K562 (cell line): Measurements from ENCODE around the gene USH1G. TPM values are rescaled to one million over a fixed set of nuclear protein-coding genes. Genes with fewer than 3 reads are reported as not detected.

Experiments
- ATAC-seq: fragments of 200-7000 bp; cut with Tn5 transposase; 3 replicates; pipeline ENCODE4 v1.9.1; 2020; ENCODE audit warnings: moderate library complexity
- BruUV-seq: library from RNA; stranded (reverse); fragments of 400-500 nt; replicated peaks from 2 replicates; lab custom pipeline; 2021; lab: Mats Ljungman, UMichigan
- CTCF ChIA-PET: fragments of 300-600 bp; formaldehyde crosslinking; extraction: SDS; loops from one replicate; lab custom pipeline; 2021; ENCODE audit warnings: low intra/inter-chr PET ratio; lab: Yijun Ruan, JAX
- POLR2A ChIA-PET: fragments of 300-600, 350-650 bp; sonication (Branson Sonifier 250); formaldehyde crosslinking; extraction: SDS; loops from one replicate; lab custom pipeline; 2021; ENCODE audit warnings: antibody characterized with exemption, inconsistent platforms; lab: Yijun Ruan, JAX
- DNase-seq, 4 experiments: peaks; one replicate each; pipeline versions ENCODE4 v3.0.0 to v3.0.0-alpha.2; 2011 to 2018; ENCODE audit warnings: low spot score in 3 of 4, mixed read lengths in 3 of 4; ENCODE audit errors: extremely low read depth in 1 of 4
- FAIRE-seq: peaks from 2 replicates; lab custom pipeline; 2011; peaks lifted over from hg19 to GRCh38; lab: Jason Lieb, UNC
- H2AFZ ChIP-seq: 2 replicates; pipeline ENCODE4 v1.6.0; 2011; ENCODE audit warnings: low read depth, low read length, control low read depth, inconsistent platforms
- H3K27ac ChIP-seq: fragments of 200-600 bp; 3 replicates; pipeline ENCODE4 v1.8.0; 2011; ENCODE audit warnings: low read depth, mild to moderate bottlenecking, control low read depth, inconsistent platforms, low read length, moderate library complexity, mixed read lengths; ENCODE audit errors: extremely low read depth
- H3K27me3 ChIP-seq, 2 experiments: fragments of 300-600 bp in 1 of 2; 2 replicates in 1 of 2; 3 replicates in 1 of 2; pipeline versions ENCODE4 v1.6.0 to v1.8.0; 2011; ENCODE audit warnings: inconsistent platforms in 2 of 2, low read length in 2 of 2, mild to moderate bottlenecking in 1 of 2, mixed read lengths in 1 of 2, moderate library complexity in 1 of 2; ENCODE audit not compliant: control insufficient read depth in 2 of 2, insufficient read depth in 2 of 2
- H3K36me3 ChIP-seq: fragments of 300-600 bp; 3 replicates; pipeline ENCODE4 v1.8.0; 2011; ENCODE audit warnings: mild to moderate bottlenecking, low read length, inconsistent platforms; ENCODE audit not compliant: control insufficient read depth, insufficient read depth
- H3K4me1 ChIP-seq, 2 experiments: fragments of 200-600 bp in 1 of 2; replicated peaks in 1 of 2; 2 replicates in 1 of 2; 3 replicates in 1 of 2; pipeline versions ENCODE4 v1.5.1 to v1.8.0; 2011; ENCODE audit warnings: inconsistent platforms in 2 of 2, low read length in 2 of 2, mild to moderate bottlenecking in 1 of 2, mixed read lengths in 1 of 2, moderate library complexity in 1 of 2; ENCODE audit not compliant: control insufficient read depth in 2 of 2, insufficient read depth in 2 of 2
- H3K4me2 ChIP-seq: 2 replicates; pipeline ENCODE4 v1.6.1; 2011; ENCODE audit warnings: low read length, control low read depth, inconsistent platforms, mixed read lengths; ENCODE audit not compliant: insufficient read depth
- H3K4me3 ChIP-seq: fragments of 200-600 bp; sonication (generic), shearing (Covaris generic); 2 replicates; pipeline ENCODE4 v1.5.1; 2016; ENCODE audit warnings: control low read depth, inconsistent platforms
- H3K79me2 ChIP-seq: fragments of 200-600 bp; 3 replicates; pipeline ENCODE4 v1.8.0; 2011; ENCODE audit warnings: low read length, inconsistent platforms; ENCODE audit not compliant: control insufficient read depth, insufficient read depth
- H3K9ac ChIP-seq, 2 experiments: 2 replicates each; pipeline versions ENCODE4 v1.6.0 to v1.6.1; 2011; ENCODE audit warnings: low read depth in 2 of 2, low read length in 2 of 2, control low read depth in 1 of 2, inconsistent platforms in 1 of 2, mild to moderate bottlenecking in 1 of 2, mixed read lengths in 1 of 2; ENCODE audit not compliant: insufficient read depth in 1 of 2
- H3K9me1 ChIP-seq: one replicate; pipeline ENCODE4 v1.6.0; 2011; ENCODE audit warnings: inconsistent platforms, mild to moderate bottlenecking, low read length, moderate library complexity; ENCODE audit not compliant: control insufficient read depth, insufficient read depth
- H3K9me3 ChIP-seq: replicated peaks from 2 replicates; pipeline ENCODE4 v1.5.1; 2011; ENCODE audit warnings: low read depth, low read length, inconsistent platforms; ENCODE audit not compliant: control insufficient read depth, insufficient read depth
- H4K20me1 ChIP-seq: replicated peaks from 2 replicates; pipeline ENCODE4 v1.6.1; 2011; ENCODE audit warnings: low read length, inconsistent platforms, mixed read lengths; ENCODE audit not compliant: control insufficient read depth, insufficient read depth
- HDAC1 ChIP-seq, 2 experiments: fragments of 450-650 bp; IDR thresholded peaks; 2 replicates each; pipeline ENCODE4 v1.6.1; 2016 to 2017; ENCODE audit warnings: inconsistent platforms in 1 of 2, mild to moderate bottlenecking in 1 of 2, moderate library complexity in 1 of 2
- POU5F1 ChIP-seq: fragments of 150-350 bp; IDR thresholded peaks from 2 replicates; pipeline ENCODE4 v1.6.1; 2014; ENCODE audit warnings: borderline replicate concordance, low read length, low read depth, mild to moderate bottlenecking; ENCODE audit not compliant: partially characterized antibody
- ZBTB7A ChIP-seq: IDR thresholded peaks from 2 replicates; pipeline ENCODE4 v1.6.1; 2011; ENCODE audit warnings: low read depth, mild to moderate bottlenecking, low read length, moderate library complexity, borderline replicate concordance; ENCODE audit not compliant: control insufficient read depth
- ZFP36 ChIP-seq: fragments of 150-350 bp; IDR thresholded peaks from 2 replicates; pipeline ENCODE4 v1.6.1; 2018; ENCODE audit warnings: low read length, low read depth; ENCODE audit not compliant: partially characterized antibody
- ZKSCAN1 ChIP-seq: fragments of 150-350 bp; IDR thresholded peaks from 2 replicates; pipeline ENCODE4 v1.6.1; 2016; ENCODE audit warnings: low read depth, low read length
- ZNF217 ChIP-seq: sonication (generic); formaldehyde crosslinking; IDR thresholded peaks from 2 replicates; pipeline ENCODE4 v1.8.0; 2022; ENCODE audit warnings: mild to moderate bottlenecking, missing genetic modification reagents
- WGBS: fragments of 100-300 bp; shearing (Covaris generic); methylation state at CpG from one replicate; pipeline ENCODE4 v1.1.6; 2016; ENCODE audit warnings: low coverage, mixed read lengths; ENCODE audit not compliant: insufficient coverage; ENCODE audit errors: missing lambda C conversion rate; 5-methylcytosine and 5-hydroxymethylcytosine counted together
- in situ Hi-C: fragments of 300-500 bp; cut with MboI; formaldehyde crosslinking; loops from 4 replicates; pipeline ENCODE4 v1.15.0; 2018; ENCODE audit warnings: inconsistent platforms, mixed read lengths
- intact Hi-C: fragments of 100-400 bp; cut with micrococcal nuclease; formaldehyde crosslinking; loops from 2 replicates; pipeline ENCODE4 v1.14.2; 2022
- polyA plus RNA-seq, 8 experiments: library from polyadenylated mRNA; depleted of rRNA in 4 of 8; stranded (reverse) in 5 of 8; unstranded in 3 of 8; fragments of >200 nt; fragmentation: Nextera tagmentation in 2 of 8; fragmentation: Illumina TruSeq in 1 of 8; extraction: Ambion mirVana in 2 of 8; extraction: Trizol in 1 of 8; gene quantifications; 2 replicates each; pipeline versions ENCODE4 v1.2.1 to v1.2.3, GENCODE V29; 2011 to 2014; ENCODE audit warnings: inconsistent platforms in 1 of 8, missing spikeins in 1 of 8
- total RNA-seq, 7 experiments: library from RNA; depleted of rRNA in 6 of 7; stranded (reverse); fragments of >200 nt in 6 of 7; fragmentation: Illumina TruSeq in 2 of 7; extraction: Trizol in 2 of 7; gene quantifications; 2 replicates each; pipeline versions ENCODE4 v1.2.1 to v1.2.3, GENCODE V29; 2011 to 2021; ENCODE audit warnings: low replicate concordance in 1 of 7
- TF ChIP-seq, protein P1 (sequence below): fragments of 250-450 bp; sonication (Bioruptor Pico); IDR thresholded peaks from 2 replicates; pipeline ENCODE4 v1.4.0; 2020; ENCODE audit warnings: borderline replicate concordance

The USH1G gene
- total and polyA plus RNA-seq, 9 of the 15 experiments (the other 6 are each of a cell fraction or from before 2014, with no cell fraction given): 0.22 to 1.00 (median 0.64) TPM; not detected in 2

DNA sequence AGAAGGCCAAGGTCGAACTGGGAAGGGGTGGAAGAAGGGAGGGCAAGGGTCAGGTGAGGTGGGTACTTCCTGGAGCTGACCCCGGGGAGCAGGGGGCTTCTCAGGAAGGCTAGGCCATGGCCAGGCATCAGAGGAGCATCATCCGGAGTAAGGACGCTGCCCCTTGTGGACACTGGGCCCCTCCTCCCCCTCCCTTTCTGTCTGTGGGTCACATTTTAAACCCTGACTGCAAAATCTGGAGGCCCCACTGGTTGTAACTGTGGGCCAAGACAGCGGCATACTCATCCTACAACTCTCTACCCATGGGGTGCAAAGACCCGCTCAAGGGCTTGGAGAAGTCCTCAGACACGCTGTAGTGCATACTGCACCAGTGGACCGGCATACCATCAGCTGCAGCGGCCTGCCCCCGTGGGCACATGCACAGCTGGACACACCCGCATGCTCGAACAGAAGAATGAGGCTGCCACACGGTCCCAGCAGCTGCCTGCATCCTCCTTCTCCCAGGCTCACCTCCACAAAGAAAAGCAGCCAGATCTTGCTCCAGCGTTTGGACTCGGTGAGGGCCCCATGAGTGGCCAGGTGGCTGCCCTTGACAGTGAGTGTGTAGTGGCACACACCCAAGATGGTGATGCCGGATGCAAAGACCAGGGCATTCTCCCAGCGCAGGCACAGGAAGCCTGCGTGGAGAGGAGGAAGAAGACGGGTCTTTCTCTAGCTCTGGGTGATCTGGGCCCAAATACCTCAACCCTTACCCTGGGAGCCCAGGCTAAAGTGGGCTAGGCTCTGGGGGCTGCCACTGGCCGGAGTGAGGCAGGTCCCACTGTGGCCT, 30.8 kb downstream of the USH1G start (continued):
- TF ChIP-seq POU5F1: no peak
- TF ChIP-seq ZKSCAN1: no peak
- TF ChIP-seq, protein P1, sequence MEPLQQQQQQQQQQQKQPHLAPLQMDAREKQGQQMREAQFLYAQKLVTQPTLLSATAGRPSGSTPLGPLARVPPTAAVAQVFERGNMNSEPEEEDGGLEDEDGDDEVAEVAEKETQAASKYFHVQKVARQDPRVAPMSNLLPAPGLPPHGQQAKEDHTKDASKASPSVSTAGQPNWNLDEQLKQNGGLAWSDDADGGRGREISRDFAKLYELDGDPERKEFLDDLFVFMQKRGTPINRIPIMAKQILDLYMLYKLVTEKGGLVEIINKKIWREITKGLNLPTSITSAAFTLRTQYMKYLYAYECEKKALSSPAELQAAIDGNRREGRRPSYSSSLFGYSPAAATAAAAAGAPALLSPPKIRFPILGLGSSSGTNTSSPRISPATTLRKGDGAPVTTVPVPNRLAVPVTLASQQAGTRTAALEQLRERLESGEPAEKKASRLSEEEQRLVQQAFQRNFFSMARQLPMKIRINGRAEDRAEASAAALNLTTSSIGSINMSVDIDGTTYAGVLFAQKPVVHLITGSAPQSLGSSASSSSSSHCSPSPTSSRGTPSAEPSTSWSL (CRISPR knock-in tag): no peak
- no peak for TF ChIP-seq HDAC1 (IDR thresholded peaks at IDR 0.05)
- TF ChIP-seq ZNF217: no peak

DNA sequence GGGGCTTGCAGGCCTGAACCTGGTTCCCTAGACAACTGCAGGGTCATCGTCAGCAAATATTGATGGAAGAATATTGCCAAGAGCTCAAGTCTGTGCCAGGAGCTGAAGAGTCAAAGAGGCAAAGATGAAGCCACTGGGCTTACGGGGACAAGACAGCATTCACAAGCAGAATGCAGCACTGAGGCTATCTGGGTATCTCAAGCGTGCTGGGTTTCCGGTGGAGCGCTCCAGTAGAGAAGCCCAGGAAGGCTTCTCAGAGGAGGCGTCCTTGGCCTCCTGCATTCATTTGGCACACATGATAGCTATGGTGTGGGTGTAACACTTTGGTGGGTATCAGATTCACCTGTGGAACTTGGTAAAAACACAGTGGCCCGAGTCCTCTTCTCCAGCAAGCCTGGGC, 32.5 kb downstream of the USH1G start:
- Histone ChIP-seq H3K4me3 (no peak overlapping the region), H3K9me3 (no peaks in the 10 kb centered on the region), H2AFZ (no peak overlapping the region), H3K79me2 (no peaks in the 10 kb centered on the region), H3K9me1 (no peaks in the 10 kb centered on the region), H3K4me1 (peaks cover 0 to 25% of the 10 kb centered on the region in 2 experiments; a peak in 2 of 5 replicates), H3K36me3 (no peaks in the 10 kb centered on the region), H3K9ac (no peak overlapping the region), H4K20me1 (no peaks in the 10 kb centered on the region; the same call in 1 of the 2 replicates), H3K27me3 (peaks cover 13 to 28% of the 10 kb centered on the region in 2 experiments; a peak in 4 of 5 replicates), H3K27ac (no peak overlapping the region), H3K4me2 (no peak overlapping the region)
- ATAC-seq (no peak), DNase-seq (no peak), FAIRE-seq (no peak)
- TF ChIP-seq ZFP36 (peak; percentile 92), ZBTB7A (no peak)
- intact Hi-C loops: no loop called here
- ChIA-PET POLR2A (interaction anchor here (0.6 to 1.3 kb wide), 3 partner anchors 17 to 23 kb away, joined by 4 to 6 read pairs (median 4); partner anchors contain the start of gene FDXR), CTCF (no interaction called here)
- 59% methylated on average over 7 of the region's 7 CpGs for WGBS
- BruUV-seq: no TSS peak
- in situ Hi-C loops: no loop called here
